WTC11 (cell line): ENCODE measurements around the gene HEBP1.

Source experiments
- ATF2 ChIP-seq: sonication (generic); formaldehyde crosslinking; IDR thresholded peaks from 2 replicates; pipeline ENCODE4 v1.8.1; 2022; ENCODE audit warnings: low read depth, missing genetic modification reagents, borderline replicate concordance
- ATF3 ChIP-seq: sonication (generic); formaldehyde crosslinking; conservative IDR thresholded peaks from 2 replicates; pipeline ENCODE4 v1.8.1; 2022; ENCODE audit warnings: mild to moderate bottlenecking, missing genetic modification reagents
- CTCF ChIP-seq: fragments of 200-600 bp; IDR thresholded peaks from 2 replicates; pipeline ENCODE4 v1.8.0; 2022; ENCODE audit warnings: antibody characterized with exemption
- GABPB1 ChIP-seq: sonication (generic); formaldehyde crosslinking; IDR thresholded peaks from 2 replicates; pipeline ENCODE4 v1.8.1; 2023; ENCODE audit warnings: mild to moderate bottlenecking, missing genetic modification reagents
- HMGXB4 ChIP-seq: sonication (generic); formaldehyde crosslinking; IDR thresholded peaks from 2 replicates; pipeline ENCODE4 v1.8.1; 2023; ENCODE audit warnings: mild to moderate bottlenecking, moderate library complexity, missing genetic modification reagents
- JUN ChIP-seq: sonication (generic); formaldehyde crosslinking; IDR thresholded peaks from 2 replicates; pipeline ENCODE4 v1.8.0; 2023; ENCODE audit warnings: mild to moderate bottlenecking, missing genetic modification reagents
- NFE2L1 ChIP-seq: sonication (generic); formaldehyde crosslinking; IDR thresholded peaks from 2 replicates; pipeline ENCODE4 v1.8.1; 2023; ENCODE audit warnings: missing genetic modification reagents
- NR2C2 ChIP-seq: sonication (generic); formaldehyde crosslinking; IDR thresholded peaks from 2 replicates; pipeline ENCODE4 v1.8.0; 2022; ENCODE audit warnings: mild to moderate bottlenecking, missing genetic modification reagents
- NR3C1 ChIP-seq: sonication (generic); formaldehyde crosslinking; conservative IDR thresholded peaks from 2 replicates; pipeline ENCODE4 v1.8.1; 2023; ENCODE audit warnings: low read depth, mild to moderate bottlenecking, missing genetic modification reagents
- PREB ChIP-seq: sonication (generic); formaldehyde crosslinking; IDR thresholded peaks from 2 replicates; pipeline ENCODE4 v1.8.1; 2022; ENCODE audit warnings: mild to moderate bottlenecking, missing genetic modification reagents, moderate library complexity, borderline replicate concordance
- USF2 ChIP-seq: sonication (generic); formaldehyde crosslinking; IDR thresholded peaks from 2 replicates; pipeline ENCODE4 v1.8.1; 2023; ENCODE audit warnings: mild to moderate bottlenecking, missing genetic modification reagents, moderate library complexity
- ZNF423 ChIP-seq: fragments of 250-450 bp; sonication (Bioruptor Pico); IDR thresholded peaks from 2 replicates; pipeline ENCODE4 v2.1.2; 2022; ENCODE audit warnings: mild to moderate bottlenecking, moderate library complexity

GRCh38 chr12:12977231-12977630 is 22.8 kb downstream of the HEBP1 start:
- TF ChIP-seq ATF3 (no peak), ZNF423 (CRISPR knock-in tag) (no peak), ATF2 (no peak), JUN (CRISPR knock-in tag) (no peak), PREB (CRISPR knock-in tag) (no peak), NR2C2 (CRISPR knock-in tag) (no peak), CTCF (no peak), USF2 (CRISPR knock-in tag) (no peak), NFE2L1 (no peak), HMGXB4 (CRISPR knock-in tag) (no peak), GABPB1 (no peak), NR3C1 (no peak)
